Motor neuron (in vitro differentiated cells): Measurements from ENCODE around the gene MUC5AC. TPM values are rescaled to one million over a fixed set of nuclear protein-coding genes. Genes with fewer than 3 reads are reported as not detected.
"Not testable (repeated sequence)": the region's sequence is repeated elsewhere in the genome, so short reads cannot be mapped to it uniquely, and the experiment has no call there.

ENCODE experiments used
- ATAC-seq, 8 experiments: fragments of 200-7000 bp; cut with Tn5 transposase; replicated peaks in 6 of 8; 2 replicates each; pipeline ENCODE4 v1.8.0; 2021; ENCODE audit warnings: mild to moderate bottlenecking in 8 of 8, moderate library complexity in 8 of 8
- H3K27ac ChIP-seq, 2 donors: fragments of 250-450 bp; sonication (Bioruptor Pico); 2 replicates each; pipeline ENCODE4 v1.9.0; 2021; ENCODE audit warnings: antibody characterized with exemption in 2 of 2, mild to moderate bottlenecking in 2 of 2, moderate library complexity in 1 of 2
- H3K4me1 ChIP-seq, 2 donors: fragments of 250-450 bp; sonication (Bioruptor Pico); replicated peaks in 1 of 2; 2 replicates each; pipeline ENCODE4 v1.6.1; 2021; ENCODE audit warnings: antibody characterized with exemption in 2 of 2, mild to moderate bottlenecking in 2 of 2, moderate library complexity in 1 of 2
- H3K4me3 ChIP-seq, 5 donors: fragments of 250-450 bp; sonication (Bioruptor Pico); 2 replicates each; pipeline ENCODE4 v1.9.0; 2021; ENCODE audit warnings: antibody characterized with exemption in 5 of 5, mild to moderate bottlenecking in 5 of 5, moderate library complexity in 4 of 5
- WGBS, 10 experiments: fragments of 450-650 bp; shearing (Covaris generic); methylation state at CpG; one replicate each; pipeline ENCODE4 v1.0.0; 2022; 5-methylcytosine and 5-hydroxymethylcytosine counted together
- in situ Hi-C, 9 experiments: fragments of 400-800 bp; cut with MboI; loops; one replicate each; pipeline ENCODE4 v1.15.0; 2021; ENCODE audit warnings: low sequenced_read_pairs in 9 of 9, low pct_unique_long_range_greater_than_20kb in 2 of 9; ENCODE audit not compliant: unreplicated experiment in 9 of 9
- total RNA-seq, 8 experiments: library from RNA; unstranded; fragments of 300-600 nt; gene quantifications; 2 replicates each; pipeline versions ENCODE4 v1.2.3 to v1.2.4, GENCODE V29; 2022

The MUC5AC gene
- total RNA-seq, 8 experiments from 2014 or later: under 0.01 to 0.57 (median 0.20) TPM

GRCh38 chr11:1239596-1240205, 81.9 kb downstream of the MUC5AC start:
- in situ Hi-C loops: no loop called here
- Histone ChIP-seq H3K4me1 (no peaks in the 10 kb centered on the region), H3K4me3 (no peak overlapping the region), H3K27ac (no peak overlapping the region)
- no CpG with 5 or more reads among the region's 23 CpGs for WGBS, 10 experiments
- no peak for ATAC-seq

- no peaks in the 10 kb centered on the region for H3K4me1 ChIP-seq
- no peak overlapping the region for H3K4me3 ChIP-seq
- no peak overlapping the region for H3K27ac ChIP-seq
- ATAC-seq: no peak
- in situ Hi-C loops: no loop called here
- WGBS, 10 experiments: 69 to 90% (median 81%) methylated on average over 2 to 4 of the region's 25 CpGs; no CpG with 5 or more reads in 7 of the 10 experiments
Observed at GRCh38 chr11:1240771-1241170, 83.0 kb downstream of the MUC5AC start.

- 73 to 100% methylated on average over 2 to 6 of the region's 20 CpGs; no CpG with 5 or more reads in 8 of the 10 experiments for WGBS, 10 experiments
- in situ Hi-C loops: no loop called here
- Histone ChIP-seq H3K4me1 (no peaks in the 10 kb centered on the region), H3K4me3 (no peak overlapping the region), H3K27ac (no peak overlapping the region)
- no peak for ATAC-seq
Observed at GRCh38 chr11:1241706-1242105, 84.0 kb downstream of the MUC5AC start.

- no peaks in the 10 kb centered on the region for H3K4me1 ChIP-seq
- WGBS, 10 experiments: 73 to 100% (median 83%) methylated on average over 1 to 9 of the region's 20 CpGs; no CpG with 5 or more reads in 6 of the 10 experiments
- H3K27ac ChIP-seq: no peak overlapping the region
- no peak overlapping the region for H3K4me3 ChIP-seq
- in situ Hi-C loops: no loop called here
- no peak for ATAC-seq
Observed at GRCh38 chr11:1242289-1242688, 84.5 kb downstream of the MUC5AC start.

- in situ Hi-C loops, ATAC-seq, H3K4me1 ChIP-seq, H3K27ac ChIP-seq, H3K4me3 ChIP-seq: not testable (repeated sequence)
- WGBS, 10 experiments: no CpG with 5 or more reads among the region's 11 CpGs
Observed at GRCh38 chr11:1242751-1243150, 85.0 kb downstream of the MUC5AC start.

GRCh38 chr11:1243521-1243920, 85.8 kb downstream of the MUC5AC start:
- H3K27ac ChIP-seq, ATAC-seq, in situ Hi-C loops, H3K4me3 ChIP-seq, H3K4me1 ChIP-seq: not testable (repeated sequence)
- no CpG with 5 or more reads among the region's 18 CpGs for WGBS, 10 experiments

- H3K4me3 ChIP-seq, H3K4me1 ChIP-seq, H3K27ac ChIP-seq, in situ Hi-C loops, ATAC-seq: not testable (repeated sequence)
- no CpG with 5 or more reads among the region's 9 CpGs for WGBS, 10 experiments
Observed at GRCh38 chr11:1244557-1244956, 86.8 kb downstream of the MUC5AC start.

GRCh38 chr11:1245717-1246116, 88.0 kb downstream of the MUC5AC start:
- ATAC-seq, H3K4me1 ChIP-seq, H3K4me3 ChIP-seq, in situ Hi-C loops, H3K27ac ChIP-seq: not testable (repeated sequence)
- no CpG with 5 or more reads among the region's 14 CpGs for WGBS, 10 experiments

GRCh38 chr11:1246301-1246700, 88.5 kb downstream of the MUC5AC start:
- H3K4me1 ChIP-seq, H3K27ac ChIP-seq, H3K4me3 ChIP-seq, ATAC-seq, in situ Hi-C loops: not testable (repeated sequence)
- WGBS, 10 experiments: 28 to 100% methylated on average over 2 to 3 of the region's 14 CpGs; no CpG with 5 or more reads in 8 of the 10 experiments

GRCh38 chr11:1247026-1247425, 89.3 kb downstream of the MUC5AC start:
- ATAC-seq, in situ Hi-C loops, H3K27ac ChIP-seq, H3K4me3 ChIP-seq, H3K4me1 ChIP-seq: not testable (repeated sequence)
- WGBS, 10 experiments: no CpG with 5 or more reads among the region's 14 CpGs

GRCh38 chr11:1248951-1249350, 91.2 kb downstream of the MUC5AC start:
- H3K4me1 ChIP-seq, H3K4me3 ChIP-seq, H3K27ac ChIP-seq, in situ Hi-C loops, ATAC-seq: not testable (repeated sequence)
- no CpG with 5 or more reads among the region's 18 CpGs for WGBS, 10 experiments

- H3K4me1 ChIP-seq, ATAC-seq, H3K4me3 ChIP-seq, in situ Hi-C loops, H3K27ac ChIP-seq: not testable (repeated sequence)
- WGBS, 10 experiments: no CpG with 5 or more reads among the region's 12 CpGs
Observed at GRCh38 chr11:1250411-1250810, 92.7 kb downstream of the MUC5AC start.
